Nephron (organoid): ENCODE results near the gene ASCC2.

Source experiments
- H3K27ac Mint-ChIP-seq, 3 experiments: 2 replicates each; pipeline ENCODE4 v1.8.0; 2020; ENCODE audit warnings: mixed read lengths in 3 of 3, mild to moderate bottlenecking in 2 of 3, moderate library complexity in 1 of 3
- H3K27me3 Mint-ChIP-seq: 2 replicates; pipeline ENCODE4 v1.8.0; 2021; ENCODE audit warnings: low read depth, mild to moderate bottlenecking, moderate library complexity, mixed read lengths
- H3K36me3 Mint-ChIP-seq: 2 replicates; pipeline ENCODE4 v1.8.0; 2020; ENCODE audit warnings: low read depth, mixed read lengths
- H3K4me1 Mint-ChIP-seq: 2 replicates; pipeline ENCODE4 v1.8.0; 2020; ENCODE audit warnings: mixed read lengths
- H3K4me3 Mint-ChIP-seq, 3 experiments: 2 replicates each; pipeline ENCODE4 v1.8.0; 2020; ENCODE audit warnings: mild to moderate bottlenecking in 3 of 3, mixed read lengths in 3 of 3, moderate library complexity in 2 of 3
- H3K9me3 Mint-ChIP-seq: 2 replicates; pipeline ENCODE4 v1.8.0; 2020; ENCODE audit warnings: mixed read lengths
- TF ChIP-seq, protein P1 (sequence below), 3 experiments: fragments of 200-600 bp; sonication (generic); IDR thresholded peaks; one replicate each; pipeline ENCODE4 v1.5.0; 2021; ENCODE audit warnings: antibody characterized with exemption in 3 of 3; ENCODE audit not compliant: unreplicated experiment in 3 of 3

ASCC2 gene

GRCh38 chr22:29815580-29815979 lies 22.5 kb downstream of the ASCC2 start:
- Mint-ChIP-seq H3K4me1 (no peaks in the 10 kb centered on the region), H3K36me3 (peaks cover 75% of the 10 kb centered on the region), H3K4me3 (no peak overlapping the region), H3K27me3 (no peaks in the 10 kb centered on the region), H3K27ac (no peak overlapping the region), H3K9me3 (no peaks in the 10 kb centered on the region)
- TF ChIP-seq, protein P1, sequence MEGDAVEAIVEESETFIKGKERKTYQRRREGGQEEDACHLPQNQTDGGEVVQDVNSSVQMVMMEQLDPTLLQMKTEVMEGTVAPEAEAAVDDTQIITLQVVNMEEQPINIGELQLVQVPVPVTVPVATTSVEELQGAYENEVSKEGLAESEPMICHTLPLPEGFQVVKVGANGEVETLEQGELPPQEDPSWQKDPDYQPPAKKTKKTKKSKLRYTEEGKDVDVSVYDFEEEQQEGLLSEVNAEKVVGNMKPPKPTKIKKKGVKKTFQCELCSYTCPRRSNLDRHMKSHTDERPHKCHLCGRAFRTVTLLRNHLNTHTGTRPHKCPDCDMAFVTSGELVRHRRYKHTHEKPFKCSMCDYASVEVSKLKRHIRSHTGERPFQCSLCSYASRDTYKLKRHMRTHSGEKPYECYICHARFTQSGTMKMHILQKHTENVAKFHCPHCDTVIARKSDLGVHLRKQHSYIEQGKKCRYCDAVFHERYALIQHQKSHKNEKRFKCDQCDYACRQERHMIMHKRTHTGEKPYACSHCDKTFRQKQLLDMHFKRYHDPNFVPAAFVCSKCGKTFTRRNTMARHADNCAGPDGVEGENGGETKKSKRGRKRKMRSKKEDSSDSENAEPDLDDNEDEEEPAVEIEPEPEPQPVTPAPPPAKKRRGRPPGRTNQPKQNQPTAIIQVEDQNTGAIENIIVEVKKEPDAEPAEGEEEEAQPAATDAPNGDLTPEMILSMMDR (IDR thresholded peaks at IDR 0.05; ENCODE audit: unreplicated experiment in 3 of 3), result no peak

- TF ChIP-seq, protein P1 (IDR thresholded peaks at IDR 0.05; ENCODE audit: unreplicated experiment in 3 of 3), result no peak
- Mint-ChIP-seq H3K27me3 (no peaks in the 10 kb centered on the region), H3K27ac (no peak overlapping the region), H3K4me3 (no peak overlapping the region), H3K9me3 (no peaks in the 10 kb centered on the region), H3K4me1 (no peaks in the 10 kb centered on the region), H3K36me3 (peaks cover 74% of the 10 kb centered on the region)
Observed at GRCh38 chr22:29814003-29814402, 24.1 kb downstream of the ASCC2 start.

DNA sequence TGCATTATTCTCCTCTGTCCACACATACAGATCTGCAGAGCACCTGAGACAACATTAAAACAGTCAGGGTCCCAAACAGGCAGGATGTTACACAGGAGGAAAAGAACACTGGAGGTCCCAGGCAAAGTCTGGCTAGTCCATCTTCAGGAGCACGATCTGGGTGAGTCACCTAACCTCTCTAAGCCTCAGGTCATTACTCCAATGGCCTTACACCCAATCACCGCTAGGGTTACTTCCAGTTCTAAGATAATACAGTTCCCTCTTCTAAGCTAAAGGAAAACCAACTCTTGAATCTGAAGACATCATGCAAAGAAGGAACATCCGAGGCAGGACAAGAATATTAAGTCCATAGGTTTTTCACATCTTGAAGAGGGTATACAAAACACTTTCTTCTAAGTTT lies 24.5 kb downstream of the ASCC2 start:
- Mint-ChIP-seq H3K27ac (no peak overlapping the region), H3K27me3 (no peaks in the 10 kb centered on the region), H3K36me3 (peaks cover 70% of the 10 kb centered on the region), H3K9me3 (no peaks in the 10 kb centered on the region), H3K4me1 (no peaks in the 10 kb centered on the region), H3K4me3 (no peak overlapping the region)
- TF ChIP-seq, protein P1 (IDR thresholded peaks at IDR 0.05; ENCODE audit: unreplicated experiment in 3 of 3), result no peak

DNA sequence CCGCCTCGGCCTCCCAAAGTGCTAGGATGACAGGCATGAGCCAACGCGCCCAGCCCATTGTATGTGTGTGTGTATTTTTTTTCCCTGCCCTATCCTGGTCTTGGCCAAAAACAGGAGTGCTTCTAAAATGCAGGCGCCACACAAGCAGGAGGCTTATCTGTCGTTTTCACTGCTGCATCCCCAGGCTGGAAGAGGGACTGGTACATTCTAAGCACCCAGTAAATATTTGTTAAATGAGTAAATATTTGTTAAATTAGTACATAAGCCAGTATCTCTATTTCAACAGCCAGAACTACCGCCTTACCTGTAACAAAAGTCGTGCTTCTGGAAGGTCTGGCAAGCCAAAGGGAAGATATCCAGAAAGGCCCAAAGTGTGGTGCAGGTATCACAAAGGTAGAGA lies 24.9 kb downstream of the ASCC2 start:
- Mint-ChIP-seq H3K4me1 (no peaks in the 10 kb centered on the region), H3K27ac (no peak overlapping the region), H3K4me3 (no peak overlapping the region), H3K27me3 (no peaks in the 10 kb centered on the region), H3K9me3 (no peaks in the 10 kb centered on the region), H3K36me3 (peaks cover 69% of the 10 kb centered on the region)
- TF ChIP-seq, protein P1 (IDR thresholded peaks at IDR 0.05; ENCODE audit: unreplicated experiment in 3 of 3), result no peak

DNA sequence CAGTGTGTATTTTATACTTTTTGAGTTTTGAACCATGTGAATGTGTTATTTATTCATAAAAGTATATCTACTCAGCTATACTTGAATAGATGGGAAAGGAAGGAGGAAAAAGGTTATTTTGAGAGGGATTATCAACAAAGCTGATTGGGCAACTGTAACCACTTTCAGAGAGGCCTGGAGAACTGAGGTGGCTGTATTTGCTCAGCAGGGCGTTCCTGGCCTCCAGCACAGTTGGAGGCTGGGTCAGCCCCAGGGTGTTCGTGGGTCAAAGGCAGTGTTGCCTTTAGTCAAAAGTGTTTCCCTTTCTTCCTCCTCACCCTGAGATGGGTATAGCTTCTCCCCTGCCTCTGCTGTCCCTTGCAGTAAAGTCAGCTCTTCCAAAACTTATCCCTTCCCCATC lies 26.7 kb downstream of the ASCC2 start:
- H3K4me3 Mint-ChIP-seq, result no peak overlapping the region
- no peaks in the 10 kb centered on the region for H3K4me1 Mint-ChIP-seq
- peaks cover 74% of the 10 kb centered on the region for H3K36me3 Mint-ChIP-seq
- H3K9me3 Mint-ChIP-seq, result no peaks in the 10 kb centered on the region
- no peak overlapping the region for H3K27ac Mint-ChIP-seq
- H3K27me3 Mint-ChIP-seq, result no peaks in the 10 kb centered on the region
- TF ChIP-seq, protein P1 (IDR thresholded peaks at IDR 0.05; ENCODE audit: unreplicated experiment in 3 of 3), result no peak

DNA sequence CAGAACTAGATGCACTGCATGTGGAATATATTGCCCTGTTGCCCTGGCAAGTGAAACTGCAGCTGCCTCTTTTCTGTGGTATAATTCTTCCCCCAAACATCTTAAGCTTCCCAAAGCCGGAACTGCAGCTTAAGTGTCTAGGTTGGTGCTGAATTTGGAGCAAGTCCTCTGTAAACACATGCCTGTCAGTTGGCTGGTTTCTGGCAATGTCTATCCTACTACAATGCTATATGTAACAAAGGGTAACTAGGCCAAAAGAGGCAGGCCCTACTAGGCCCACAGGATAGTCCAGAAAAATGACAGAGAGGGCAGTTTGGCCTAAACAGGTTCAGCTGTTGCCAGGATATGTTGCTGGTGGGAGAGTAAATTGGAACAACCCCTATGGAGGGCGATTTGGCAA lies 27.9 kb downstream of the ASCC2 start:
- Mint-ChIP-seq H3K9me3 (no peaks in the 10 kb centered on the region), H3K4me3 (no peak overlapping the region), H3K27ac (no peak overlapping the region), H3K36me3 (peaks cover 77% of the 10 kb centered on the region), H3K27me3 (no peaks in the 10 kb centered on the region), H3K4me1 (no peaks in the 10 kb centered on the region)
- TF ChIP-seq, protein P1 (IDR thresholded peaks at IDR 0.05; ENCODE audit: unreplicated experiment in 3 of 3), result no peak
